Middle frontal gyrus (tissue), 1 donor: ENCODE data around the gene OR10A5.
"Not testable (repeated sequence)": the region's sequence is repeated elsewhere in the genome, so short reads cannot be mapped to it uniquely, and the experiment has no call there.

Experiments used
- DNase-seq: peaks from one replicate; pipeline ENCODE4 v3.0.0-alpha.2; 2015; ENCODE audit warnings: low spot score; ENCODE audit errors: extremely low spot score

OR10A5 gene

GRCh38 chr11:6845383-6845782 is at the start of gene OR10A5:
Gene OR10A5 (plus strand): TSS chr11:6845683. CDS start chr11:6845683, 0 bp downstream.
- DNase-seq = no peak

GRCh38 chr11:6799402-6799801 is 46.1 kb upstream of the OR10A5 start, which contains the start of gene OR6A2:
Gene OR6A2 (minus strand): TSS chr11:6799689. CDS start chr11:6795708, 3,981 bp downstream.
- no peak for DNase-seq

- DNase-seq = not testable (repeated sequence)
Observed at GRCh38 chr11:6801075-6801474, 44.4 kb upstream of the OR10A5 start.

GRCh38 chr11:6812390-6813005 is 33.0 kb upstream of the OR10A5 start:
- DNase-seq = peak; percentile 6

- no peak for DNase-seq
Observed at GRCh38 chr11:6813656-6814055, 31.8 kb upstream of the OR10A5 start.

GRCh38 chr11:6817694-6818093 is 27.8 kb upstream of the OR10A5 start:
- no peak for DNase-seq

GRCh38 chr11:6818967-6819366 is 26.5 kb upstream of the OR10A5 start:
- no peak for DNase-seq

- no peak for DNase-seq
Observed at GRCh38 chr11:6824136-6824823, 21.2 kb upstream of the OR10A5 start.

GRCh38 chr11:6825231-6825744 is 20.2 kb upstream of the OR10A5 start:
- DNase-seq = no peak

GRCh38 chr11:6828103-6828502 is 17.4 kb upstream of the OR10A5 start:
- no peak for DNase-seq

GRCh38 chr11:6833356-6833755 is 12.1 kb upstream of the OR10A5 start:
- DNase-seq = no peak

GRCh38 chr11:6834021-6834420 is 11.5 kb upstream of the OR10A5 start:
- no peak for DNase-seq

- no peak for DNase-seq
Observed at GRCh38 chr11:6841694-6842093, 3.8 kb upstream of the OR10A5 start.

- no peak for DNase-seq
Observed at GRCh38 chr11:6843670-6844069, 1.8 kb upstream of the OR10A5 start.

- no peak for DNase-seq
Observed at GRCh38 chr11:6844356-6844755, 1.1 kb upstream of the OR10A5 start.

GRCh38 chr11:6850526-6850925 is 5.0 kb downstream of the OR10A5 start:
- DNase-seq = no peak

- DNase-seq = not testable (repeated sequence)
Observed at GRCh38 chr11:6854801-6855200, 9.3 kb downstream of the OR10A5 start.

GRCh38 chr11:6855971-6856541 is 10.6 kb downstream of the OR10A5 start:
- DNase-seq = no peak

GRCh38 chr11:6856871-6857270 is 11.4 kb downstream of the OR10A5 start:
- no peak for DNase-seq

GRCh38 chr11:6862961-6863360 is 17.5 kb downstream of the OR10A5 start, which contains the start of gene OR10A2:
Gene OR10A2 (plus strand): TSS chr11:6863057. CDS start chr11:6869755, 6,698 bp downstream.
- no peak for DNase-seq

- DNase-seq = no peak
Observed at GRCh38 chr11:6864438-6864837, 19.0 kb downstream of the OR10A5 start.

GRCh38 chr11:6871278-6871677 is 25.8 kb downstream of the OR10A5 start:
- no peak for DNase-seq
